SK-N-MC (cell line): ENCODE measurements around the gene ANAPC7.
"Not testable (repeated sequence)": the region's sequence is repeated elsewhere in the genome, so short reads cannot be mapped to it uniquely, and the experiment has no call there.

ENCODE experiments used
- DNase-seq: peaks from one replicate; pipeline ENCODE4 v3.0.0-alpha.2; 2011; ENCODE audit warnings: low read depth, low spot score
- H3K27ac ChIP-seq: fragments of 200-600 bp; sonication (generic); 2 replicates; pipeline ENCODE4 v1.5.1; 2016; ENCODE audit warnings: mixed run types
- H3K36me3 ChIP-seq: fragments of 200-600 bp; sonication (generic); 2 replicates; pipeline ENCODE4 v1.6.1; 2017; ENCODE audit warnings: antibody characterized with exemption, low read length, mixed read lengths; ENCODE audit not compliant: insufficient read depth
- H3K4me3 ChIP-seq: fragments of 200-600 bp; sonication (generic); 2 replicates; pipeline ENCODE4 v1.5.1; 2016
- H3K9ac ChIP-seq: fragments of 200-600 bp; sonication (generic); 2 replicates; pipeline ENCODE4 v1.8.0; 2017; ENCODE audit warnings: mixed run types, mixed read lengths; ENCODE audit not compliant: insufficient read length
- H3K9me3 ChIP-seq: fragments of 200-600 bp; sonication (generic); 2 replicates; pipeline ENCODE4 v1.6.1; 2017; ENCODE audit warnings: low read depth, mild to moderate bottlenecking, antibody characterized with exemption, low read length, moderate library complexity, mixed read lengths
- EZH2 ChIP-seq: fragments of 200-600 bp; sonication (generic); IDR thresholded peaks from one replicate; pipeline ENCODE4 v1.6.1; 2017; ENCODE audit warnings: antibody characterized with exemption
- FOXP2 ChIP-seq: optimal IDR thresholded peaks from 2 replicates; pipeline ENCODE3; 2011; ENCODE audit warnings: mild to moderate bottlenecking, moderate library complexity; ENCODE audit not compliant: insufficient read depth; ENCODE audit errors: extremely low read length, control extremely low read depth
- POLR2AphosphoS5 ChIP-seq: IDR thresholded peaks from 2 replicates; pipeline ENCODE4 v1.6.1; 2012; ENCODE audit warnings: mild to moderate bottlenecking, low read depth, low read length, borderline replicate concordance

Gene ANAPC7, protein sequence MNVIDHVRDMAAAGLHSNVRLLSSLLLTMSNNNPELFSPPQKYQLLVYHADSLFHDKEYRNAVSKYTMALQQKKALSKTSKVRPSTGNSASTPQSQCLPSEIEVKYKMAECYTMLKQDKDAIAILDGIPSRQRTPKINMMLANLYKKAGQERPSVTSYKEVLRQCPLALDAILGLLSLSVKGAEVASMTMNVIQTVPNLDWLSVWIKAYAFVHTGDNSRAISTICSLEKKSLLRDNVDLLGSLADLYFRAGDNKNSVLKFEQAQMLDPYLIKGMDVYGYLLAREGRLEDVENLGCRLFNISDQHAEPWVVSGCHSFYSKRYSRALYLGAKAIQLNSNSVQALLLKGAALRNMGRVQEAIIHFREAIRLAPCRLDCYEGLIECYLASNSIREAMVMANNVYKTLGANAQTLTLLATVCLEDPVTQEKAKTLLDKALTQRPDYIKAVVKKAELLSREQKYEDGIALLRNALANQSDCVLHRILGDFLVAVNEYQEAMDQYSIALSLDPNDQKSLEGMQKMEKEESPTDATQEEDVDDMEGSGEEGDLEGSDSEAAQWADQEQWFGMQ

GRCh38 chr12:110403146-110403975, at the start of gene ANAPC7:
ANAPC7 (minus strand) TSS chr12:110403708; CDS start chr12:110403627, 81 bp downstream.
- Histone ChIP-seq H3K36me3 (peaks cover 21% of the 10 kb centered on the region), H3K4me3 (peak within 1 kb of the TSS; percentile 90), H3K27ac (peak within 1 kb of the TSS; percentile 99), H3K9ac (peak within 1 kb of the TSS; percentile 100), H3K9me3 (no peaks in the 10 kb centered on the region)
- TF ChIP-seq EZH2 (no peak), POLR2AphosphoS5 (peak; percentile 92)
- DNase-seq, result peak; percentile 66

- Histone ChIP-seq H3K27ac (peak overlapping the region; percentile 54; the same call in 1 of the 2 replicates), H3K9ac (no peak overlapping the region), H3K9me3 (no peaks in the 10 kb centered on the region), H3K4me3 (no peak overlapping the region), H3K36me3 (peaks cover 18% of the 10 kb centered on the region; the same call in 1 of the 2 replicates)
- no peak for DNase-seq
- TF ChIP-seq POLR2AphosphoS5, result no peak
- TF ChIP-seq EZH2, result no peak
- no peak for TF ChIP-seq FOXP2
These were observed 47.8 kb upstream of the ANAPC7 start for GRCh38 chr12:110451263-110451662.

- Histone ChIP-seq H3K9ac (peak within 1 kb of the TSS; percentile 82), H3K4me3 (peak within 1 kb of the TSS; percentile 100), H3K36me3 (peaks cover 17% of the 10 kb centered on the region), H3K9me3 (no peaks in the 10 kb centered on the region), H3K27ac (peak within 1 kb of the TSS; percentile 72)
- DNase-seq, result peak; percentile 42
- TF ChIP-seq POLR2AphosphoS5 (peak; percentile 93), FOXP2 (peak; percentile 69), EZH2 (no peak)
These were observed 46.4 kb upstream of the ANAPC7 start, which contains the start of gene ARPC3 for GRCh38 chr12:110449799-110450497. ARPC3 (minus strand) TSS chr12:110450337; CDS start chr12:110450260, 77 bp downstream.

- Histone ChIP-seq H3K27ac (no peak overlapping the region), H3K9ac (no peak overlapping the region), H3K4me3 (no peak overlapping the region), H3K36me3 (peaks cover 31% of the 10 kb centered on the region), H3K9me3 (no peaks in the 10 kb centered on the region)
- no peak for DNase-seq
- TF ChIP-seq EZH2 (no peak), FOXP2 (no peak), POLR2AphosphoS5 (no peak)
These were observed 40.9 kb upstream of the ANAPC7 start for GRCh38 chr12:110444455-110444854.

GRCh38 chr12:110436231-110436630, 32.7 kb upstream of the ANAPC7 start:
- H3K4me3 ChIP-seq, result no peak overlapping the region
- no peak for TF ChIP-seq FOXP2
- TF ChIP-seq EZH2, result no peak
- TF ChIP-seq POLR2AphosphoS5, result no peak
- H3K36me3 ChIP-seq, result peaks cover 42% of the 10 kb centered on the region
- no peak for DNase-seq
- H3K9me3 ChIP-seq, result no peaks in the 10 kb centered on the region
- no peak overlapping the region for H3K9ac ChIP-seq
- H3K27ac ChIP-seq, result no peak overlapping the region

DNA sequence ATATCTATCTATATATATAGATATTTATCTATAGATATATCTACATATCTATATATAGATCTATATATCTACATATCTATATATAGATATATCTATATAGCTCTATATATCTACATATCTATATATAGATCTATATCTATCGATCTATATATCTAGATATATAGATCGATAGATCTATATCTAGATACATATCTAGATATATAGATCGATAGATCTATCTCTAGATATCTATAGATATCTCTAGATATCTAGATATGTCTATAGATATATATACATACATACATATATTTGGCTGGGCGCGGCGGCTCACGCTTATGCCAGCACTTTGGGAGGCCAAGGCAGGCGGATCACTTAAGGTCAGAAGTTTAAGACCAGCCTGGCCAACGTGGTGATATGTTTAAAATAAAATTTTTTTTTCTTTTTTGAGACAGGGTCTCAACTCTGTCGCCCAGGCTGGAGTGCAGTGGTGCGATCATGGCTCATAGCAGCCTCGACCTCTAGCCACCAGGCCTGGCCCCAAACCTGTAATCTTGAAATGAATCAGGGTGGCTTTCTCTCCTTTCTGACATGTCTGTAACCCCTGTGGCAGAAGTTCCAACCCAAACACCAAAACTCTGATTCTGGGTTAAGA, 28.6 kb upstream of the ANAPC7 start:
- no peak for TF ChIP-seq FOXP2
- no peak for TF ChIP-seq POLR2AphosphoS5
- TF ChIP-seq EZH2, result no peak
- Histone ChIP-seq H3K36me3 (peaks cover 20% of the 10 kb centered on the region), H3K9me3 (no peaks in the 10 kb centered on the region), H3K4me3 (peak overlapping the region; percentile 75; the same call in 1 of the 2 replicates), H3K27ac (no peak overlapping the region), H3K9ac (no peak overlapping the region)
- no peak for DNase-seq

GRCh38 chr12:110429676-110430075, 26.2 kb upstream of the ANAPC7 start:
- H3K9me3 ChIP-seq, H3K4me3 ChIP-seq, H3K36me3 ChIP-seq, H3K9ac ChIP-seq, H3K27ac ChIP-seq, DNase-seq: not testable (repeated sequence)
